ENCODE measurements around the gene PACS1. TPM values are rescaled to one million over a fixed set of nuclear protein-coding genes. Genes with fewer than 3 reads are reported as not detected.
A peak's percentile ranks its signal among the peaks of the same experiment; 100 is the strongest.

PACS1 gene
- polyA plus RNA-seq, 3 donors, result 8.1 to 36.8 (median 12.4) TPM

DNA sequence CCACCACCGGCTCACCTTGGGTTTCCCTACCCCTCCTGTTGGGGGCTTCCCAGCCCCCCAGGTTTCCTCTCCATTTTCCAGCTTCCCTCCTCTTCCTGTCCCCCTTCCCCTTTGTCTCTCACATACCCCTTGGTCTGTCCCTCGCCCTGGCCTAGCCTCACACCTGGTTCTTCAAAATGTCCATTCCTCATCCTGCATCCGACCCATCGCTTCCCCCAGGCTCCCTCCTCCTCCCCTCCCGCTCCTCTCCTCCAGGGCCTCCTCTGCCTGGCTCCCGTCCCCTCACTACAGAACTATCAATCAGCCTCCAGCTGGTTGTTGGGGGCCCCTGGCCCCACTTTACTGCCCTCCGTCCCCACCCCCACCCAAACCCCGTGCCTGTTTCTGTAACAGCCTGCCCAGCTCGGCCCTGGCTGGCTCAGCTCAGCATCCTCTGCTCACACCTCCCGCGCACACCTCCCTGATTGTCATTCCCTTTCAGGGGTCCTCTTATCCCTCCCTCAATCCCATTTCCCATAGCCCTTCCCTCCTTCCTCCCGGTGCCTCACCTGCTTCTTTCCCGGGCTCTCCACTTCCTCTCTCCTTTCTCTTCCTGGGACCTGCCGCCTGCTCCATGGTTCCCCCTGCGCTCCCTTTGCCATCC, 209.1 kb downstream of the PACS1 start:
- Histone ChIP-seq H3K4me2 (replicated peaks; ENCODE audit: extremely low read depth, low read length, poor library complexity, severe bottlenecking) (no peak overlapping the region), H3K27me3 (ENCODE audit: control insufficient read depth in 2 of 2, insufficient read depth in 2 of 2, low read length in 2 of 2) (peaks cover 3 to 23% of the 10 kb centered on the region in 2 donors), H3K9ac (ENCODE audit: insufficient read depth, low read length, poor library complexity, severe bottlenecking) (no peak overlapping the region), H2AFZ (ENCODE audit: insufficient read depth, low read depth, low read length, poor library complexity, severe bottlenecking) (no peak overlapping the region), H3K27ac (ENCODE audit: low read depth in 1 of 2, low read length in 2 of 2) (no peak overlapping the region), H3K4me1 (ENCODE audit: control insufficient read depth in 1 of 2, insufficient read depth in 2 of 2, low read length in 2 of 2) (peaks cover 8 to 23% of the 10 kb centered on the region in 2 donors), H3K79me2 (ENCODE audit: insufficient read depth, low read length) (no peaks in the 10 kb centered on the region), H3K4me3 (replicated peaks in 1 of 3; ENCODE audit: low read depth in 2 of 3, low read length in 3 of 3) (no peak overlapping the region), H3K36me3 (replicated peaks in 1 of 2; ENCODE audit: control insufficient read depth in 1 of 2, insufficient read depth in 2 of 2, low read length in 2 of 2) (peaks cover 22 to 26% of the 10 kb centered on the region in 2 donors), H3K9me3 (replicated peaks in 1 of 2; ENCODE audit: control insufficient read depth in 1 of 2, insufficient read depth in 1 of 2, low read length in 2 of 2) (no peaks in the 10 kb centered on the region), H4K20me1 (ENCODE audit: insufficient read depth, low read length) (peaks cover 68% of the 10 kb centered on the region)
- Mint-ChIP-seq H3K36me3 (peaks cover 34 to 35% of the 10 kb centered on the region in 2 donors), H3K4me1 (peaks cover 23% of the 10 kb centered on the region), H3K9me3 (peaks cover 0 to 7% (median 2%) of the 10 kb centered on the region in 7 donors), H3K27me3 (ENCODE audit: low read depth in 3 of 3) (peaks cover 27 to 37% (median 35%) of the 10 kb centered on the region in 3 donors), H3K4me3 (peak overlapping the region in 1 of 2 donors; percentile 82), H3K27ac (peak overlapping the region in 1 of 7 donors; percentile 71)
- 81% methylated on average over 15 of the region's 15 CpGs for WGBS (ENCODE audit: insufficient coverage)
- no peak for DNase-seq
- intact Hi-C loops (cut with micrococcal nuclease), result no loop called here
- TF ChIP-seq, protein P1, sequence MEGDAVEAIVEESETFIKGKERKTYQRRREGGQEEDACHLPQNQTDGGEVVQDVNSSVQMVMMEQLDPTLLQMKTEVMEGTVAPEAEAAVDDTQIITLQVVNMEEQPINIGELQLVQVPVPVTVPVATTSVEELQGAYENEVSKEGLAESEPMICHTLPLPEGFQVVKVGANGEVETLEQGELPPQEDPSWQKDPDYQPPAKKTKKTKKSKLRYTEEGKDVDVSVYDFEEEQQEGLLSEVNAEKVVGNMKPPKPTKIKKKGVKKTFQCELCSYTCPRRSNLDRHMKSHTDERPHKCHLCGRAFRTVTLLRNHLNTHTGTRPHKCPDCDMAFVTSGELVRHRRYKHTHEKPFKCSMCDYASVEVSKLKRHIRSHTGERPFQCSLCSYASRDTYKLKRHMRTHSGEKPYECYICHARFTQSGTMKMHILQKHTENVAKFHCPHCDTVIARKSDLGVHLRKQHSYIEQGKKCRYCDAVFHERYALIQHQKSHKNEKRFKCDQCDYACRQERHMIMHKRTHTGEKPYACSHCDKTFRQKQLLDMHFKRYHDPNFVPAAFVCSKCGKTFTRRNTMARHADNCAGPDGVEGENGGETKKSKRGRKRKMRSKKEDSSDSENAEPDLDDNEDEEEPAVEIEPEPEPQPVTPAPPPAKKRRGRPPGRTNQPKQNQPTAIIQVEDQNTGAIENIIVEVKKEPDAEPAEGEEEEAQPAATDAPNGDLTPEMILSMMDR (IDR thresholded peaks at IDR 0.05), result no peak

DNA sequence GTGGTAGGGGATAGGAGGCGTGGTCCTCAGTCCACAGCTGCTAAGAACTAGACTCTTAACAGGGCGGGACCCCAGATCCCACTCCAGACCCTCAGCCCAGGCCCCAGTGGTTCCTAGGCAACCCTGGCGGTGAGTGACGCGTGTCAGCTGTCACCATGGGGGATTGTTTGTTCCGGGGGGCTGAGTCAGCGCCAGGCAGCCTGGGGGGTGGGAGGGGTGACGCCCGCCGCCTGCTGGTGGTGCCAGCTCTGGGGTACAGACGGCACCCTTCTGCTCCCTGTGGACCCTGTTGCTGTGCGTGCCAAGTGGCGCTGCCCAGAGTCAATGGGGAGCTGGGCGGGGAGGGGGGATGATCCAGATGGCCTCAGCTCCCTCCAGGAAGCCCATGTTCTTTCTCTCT, 210.4 kb downstream of the PACS1 start:
- H3K27ac Mint-ChIP-seq, result no peak overlapping the region
- no peak overlapping the region for H3K4me3 Mint-ChIP-seq
- no peak for DNase-seq
- H4K20me1 ChIP-seq (ENCODE audit: insufficient read depth, low read length), result peaks cover 56% of the 10 kb centered on the region
- peaks cover 28 to 32% of the 10 kb centered on the region in 2 donors for H3K36me3 Mint-ChIP-seq
- H3K4me2 ChIP-seq (replicated peaks; ENCODE audit: extremely low read depth, low read length, poor library complexity, severe bottlenecking), result no peak overlapping the region
- intact Hi-C loops (cut with micrococcal nuclease), result no loop called here
- peaks cover 23% of the 10 kb centered on the region for H3K4me1 Mint-ChIP-seq
- 93% methylated on average over 9 of the region's 14 CpGs for WGBS (ENCODE audit: insufficient coverage)
- H3K27ac ChIP-seq (ENCODE audit: low read depth in 1 of 2, low read length in 2 of 2), result no peak overlapping the region
- peaks cover 0 to 7% (median 2%) of the 10 kb centered on the region in 7 donors for H3K9me3 Mint-ChIP-seq
- H3K9me3 ChIP-seq (replicated peaks in 1 of 2; ENCODE audit: control insufficient read depth in 1 of 2, insufficient read depth in 1 of 2, low read length in 2 of 2), result no peaks in the 10 kb centered on the region
- peaks cover 3 to 23% of the 10 kb centered on the region in 2 donors for H3K27me3 ChIP-seq (ENCODE audit: control insufficient read depth in 2 of 2, insufficient read depth in 2 of 2, low read length in 2 of 2)
- peaks cover 24 to 35% (median 35%) of the 10 kb centered on the region in 3 donors for H3K27me3 Mint-ChIP-seq (ENCODE audit: low read depth in 3 of 3)
- TF ChIP-seq, protein P1 (IDR thresholded peaks at IDR 0.05), result no peak
- no peak overlapping the region for H3K4me3 ChIP-seq (replicated peaks in 1 of 3; ENCODE audit: low read depth in 2 of 3, low read length in 3 of 3)
- H3K9ac ChIP-seq (ENCODE audit: insufficient read depth, low read length, poor library complexity, severe bottlenecking), result no peak overlapping the region
- H3K36me3 ChIP-seq (replicated peaks in 1 of 2; ENCODE audit: control insufficient read depth in 1 of 2, insufficient read depth in 2 of 2, low read length in 2 of 2), result peaks cover 14 to 25% of the 10 kb centered on the region in 2 donors
- no peaks in the 10 kb centered on the region for H3K79me2 ChIP-seq (ENCODE audit: insufficient read depth, low read length)
- peaks cover 8 to 23% of the 10 kb centered on the region in 2 donors for H3K4me1 ChIP-seq (ENCODE audit: control insufficient read depth in 1 of 2, insufficient read depth in 2 of 2, low read length in 2 of 2)
- no peak overlapping the region for H2AFZ ChIP-seq (ENCODE audit: insufficient read depth, low read depth, low read length, poor library complexity, severe bottlenecking)
